Prostate gland (tissue), 2 donors: ENCODE data around the gene PLA2R1. TPM values are rescaled to one million over a fixed set of nuclear protein-coding genes. Genes with fewer than 3 reads are reported as not detected.
"Not testable (repeated sequence)": the region's sequence is repeated elsewhere in the genome, so short reads cannot be mapped to it uniquely, and the experiment has no call there.

ENCODE experiments used
- DNase-seq: peaks from one replicate; pipeline ENCODE4 v3.0.0-alpha.2; 2019; ENCODE audit warnings: low spot score
- H3K27ac ChIP-seq, 2 donors: fragments of 200-600 bp; sonication (generic); 2 replicates each; pipeline ENCODE4 v1.5.1; 2017 to 2019
- H3K27me3 ChIP-seq: fragments of 200-600 bp; sonication (generic); replicated peaks from 2 replicates; pipeline ENCODE4 v1.5.1; 2019; ENCODE audit not compliant: insufficient read depth
- H3K36me3 ChIP-seq, 2 donors: fragments of 200-600 bp; sonication (generic); 1 replicate in 1 of 2; 2 replicates in 1 of 2; pipeline versions ENCODE4 v1.5.1 to v1.8.1; 2017 to 2019
- H3K4me1 ChIP-seq: fragments of 200-600 bp; sonication (generic); replicated peaks from 2 replicates; pipeline ENCODE4 v1.5.1; 2019
- H3K4me3 ChIP-seq, 2 donors: fragments of 200-600 bp; sonication (generic); 2 replicates each; pipeline ENCODE4 v1.5.1; 2017 to 2019
- H3K9me3 ChIP-seq: fragments of 200-600 bp; sonication (generic); 2 replicates; pipeline ENCODE4 v1.5.1; 2017
- POLR2A ChIP-seq: fragments of 450-650 bp; IDR thresholded peaks from one replicate; pipeline ENCODE4 v1.6.1; 2016; ENCODE audit warnings: antibody characterized with exemption, mild to moderate bottlenecking
- POLR2AphosphoS5 ChIP-seq: sonication (generic); formaldehyde crosslinking; IDR thresholded peaks from one replicate; pipeline ENCODE4 v1.6.1; 2017; ENCODE audit warnings: antibody characterized with exemption
- WGBS: methylation state at CpG from one replicate; pipeline ENCODE4 v1.1.5; 2018; 5-methylcytosine and 5-hydroxymethylcytosine counted together
- intact Hi-C: fragments of 100-400 bp; cut with DNase I; formaldehyde crosslinking; loops from one replicate; pipeline ENCODE4 v1.14.2; 2022
- total RNA-seq, 2 donors: library from RNA; depleted of rRNA; stranded (reverse); fragments of >200 nt; gene quantifications; one replicate each; pipeline ENCODE4 v1.1.0, GENCODE V29; 2016
- TF ChIP-seq, protein P1 (sequence below), 4 experiments: fragments of 200-600 bp in 2 of 4; fragments of 450-650 bp in 2 of 4; sonication (generic) in 2 of 4; IDR thresholded peaks; 1 replicate in 3 of 4; 2 replicates in 1 of 4; pipeline ENCODE4 v1.5.1; 2016 to 2019; ENCODE audit warnings: antibody characterized with exemption in 4 of 4, mild to moderate bottlenecking in 2 of 4, moderate library complexity in 2 of 4

The PLA2R1 gene
- total RNA-seq, 2 donors from 2014 or later, result 8.1 to 10.5 TPM

DNA sequence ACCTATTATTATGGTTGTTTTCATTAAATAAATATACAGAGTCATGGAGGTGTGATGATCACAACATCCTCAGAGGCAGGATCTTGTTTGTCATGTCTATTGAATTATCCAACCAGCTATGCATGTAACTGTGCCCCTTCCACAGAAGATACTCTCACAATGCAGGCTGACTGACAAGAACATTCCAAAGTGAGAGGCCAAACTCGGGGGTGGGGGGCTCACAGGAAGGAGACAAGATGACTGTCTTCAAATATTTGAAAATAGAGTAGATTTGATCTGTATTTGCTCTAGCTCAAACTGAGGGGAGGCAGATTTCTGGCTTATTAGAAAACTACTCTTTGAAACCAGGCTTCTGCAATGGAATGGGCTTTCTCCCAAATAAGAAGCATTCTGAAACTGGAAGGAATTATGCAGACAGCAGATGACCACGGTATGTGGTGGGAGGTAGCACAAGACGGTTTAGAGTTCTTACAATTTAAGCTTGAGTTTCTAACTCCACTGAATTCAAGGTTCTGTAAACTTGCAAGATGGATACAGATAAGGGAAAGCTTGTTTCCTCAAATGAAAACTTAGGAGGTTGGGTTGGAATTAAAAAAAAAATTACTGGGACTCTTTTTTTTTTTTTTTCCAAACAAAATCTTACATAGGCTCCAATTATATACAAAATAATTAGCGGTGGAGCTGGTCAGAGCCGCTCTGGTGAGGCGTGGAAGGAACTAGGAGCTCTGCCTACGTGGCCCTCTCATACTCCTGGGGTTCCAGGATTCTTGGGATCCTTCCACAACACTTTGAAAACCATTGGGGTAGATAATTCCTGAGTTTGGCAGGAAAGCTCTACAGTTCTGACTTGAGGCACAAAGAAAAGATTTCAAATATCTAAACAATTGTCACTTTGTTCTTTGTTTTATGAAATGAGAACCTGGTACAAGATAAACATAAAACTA, 79.3 kb downstream of the PLA2R1 start:
- intact Hi-C loops, result no loop called here
- TF ChIP-seq POLR2AphosphoS5 (no peak), POLR2A (no peak)
- TF ChIP-seq, protein P1, sequence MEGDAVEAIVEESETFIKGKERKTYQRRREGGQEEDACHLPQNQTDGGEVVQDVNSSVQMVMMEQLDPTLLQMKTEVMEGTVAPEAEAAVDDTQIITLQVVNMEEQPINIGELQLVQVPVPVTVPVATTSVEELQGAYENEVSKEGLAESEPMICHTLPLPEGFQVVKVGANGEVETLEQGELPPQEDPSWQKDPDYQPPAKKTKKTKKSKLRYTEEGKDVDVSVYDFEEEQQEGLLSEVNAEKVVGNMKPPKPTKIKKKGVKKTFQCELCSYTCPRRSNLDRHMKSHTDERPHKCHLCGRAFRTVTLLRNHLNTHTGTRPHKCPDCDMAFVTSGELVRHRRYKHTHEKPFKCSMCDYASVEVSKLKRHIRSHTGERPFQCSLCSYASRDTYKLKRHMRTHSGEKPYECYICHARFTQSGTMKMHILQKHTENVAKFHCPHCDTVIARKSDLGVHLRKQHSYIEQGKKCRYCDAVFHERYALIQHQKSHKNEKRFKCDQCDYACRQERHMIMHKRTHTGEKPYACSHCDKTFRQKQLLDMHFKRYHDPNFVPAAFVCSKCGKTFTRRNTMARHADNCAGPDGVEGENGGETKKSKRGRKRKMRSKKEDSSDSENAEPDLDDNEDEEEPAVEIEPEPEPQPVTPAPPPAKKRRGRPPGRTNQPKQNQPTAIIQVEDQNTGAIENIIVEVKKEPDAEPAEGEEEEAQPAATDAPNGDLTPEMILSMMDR (IDR thresholded peaks at IDR 0.05), result no peak
- 60% methylated on average over 7 of the region's 7 CpGs for WGBS
- no peak overlapping the region for H3K4me3 ChIP-seq
- H3K27ac ChIP-seq, result no peak overlapping the region
- no peaks in the 10 kb centered on the region for H3K4me1 ChIP-seq
- no peaks in the 10 kb centered on the region for H3K27me3 ChIP-seq
- no peaks in the 10 kb centered on the region for H3K36me3 ChIP-seq
- no peak for DNase-seq
- H3K9me3 ChIP-seq, result no peaks in the 10 kb centered on the region

DNA sequence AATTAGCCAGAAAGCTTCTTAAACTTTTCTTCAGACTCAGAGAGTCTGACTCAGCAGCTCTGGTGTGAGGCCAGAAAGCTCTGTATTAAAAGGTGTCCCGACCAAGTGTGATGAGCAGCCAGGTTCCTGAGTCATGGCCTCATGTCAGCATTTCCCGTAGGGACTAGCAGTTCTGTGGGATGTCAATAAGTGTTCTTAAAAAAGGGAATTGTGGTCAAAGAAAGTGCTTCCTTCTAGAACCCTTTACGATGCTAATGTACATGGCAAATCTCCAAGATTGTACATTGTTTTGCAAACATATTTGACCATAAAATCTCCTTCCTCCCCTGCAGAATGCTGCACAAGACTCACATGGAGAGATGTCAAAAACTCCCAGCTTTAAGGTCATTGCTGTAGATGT, 80.1 kb downstream of the PLA2R1 start:
- no peaks in the 10 kb centered on the region for H3K9me3 ChIP-seq
- WGBS, result 7% methylated on average over 3 of the region's 3 CpGs
- intact Hi-C loops, result no loop called here
- TF ChIP-seq POLR2A, result no peak
- TF ChIP-seq POLR2AphosphoS5, result peak; percentile 12
- no peak overlapping the region for H3K27ac ChIP-seq
- no peak overlapping the region for H3K4me3 ChIP-seq
- DNase-seq, result peak; percentile 21
- H3K4me1 ChIP-seq, result no peaks in the 10 kb centered on the region
- no peaks in the 10 kb centered on the region for H3K27me3 ChIP-seq
- H3K36me3 ChIP-seq, result no peaks in the 10 kb centered on the region

DNA sequence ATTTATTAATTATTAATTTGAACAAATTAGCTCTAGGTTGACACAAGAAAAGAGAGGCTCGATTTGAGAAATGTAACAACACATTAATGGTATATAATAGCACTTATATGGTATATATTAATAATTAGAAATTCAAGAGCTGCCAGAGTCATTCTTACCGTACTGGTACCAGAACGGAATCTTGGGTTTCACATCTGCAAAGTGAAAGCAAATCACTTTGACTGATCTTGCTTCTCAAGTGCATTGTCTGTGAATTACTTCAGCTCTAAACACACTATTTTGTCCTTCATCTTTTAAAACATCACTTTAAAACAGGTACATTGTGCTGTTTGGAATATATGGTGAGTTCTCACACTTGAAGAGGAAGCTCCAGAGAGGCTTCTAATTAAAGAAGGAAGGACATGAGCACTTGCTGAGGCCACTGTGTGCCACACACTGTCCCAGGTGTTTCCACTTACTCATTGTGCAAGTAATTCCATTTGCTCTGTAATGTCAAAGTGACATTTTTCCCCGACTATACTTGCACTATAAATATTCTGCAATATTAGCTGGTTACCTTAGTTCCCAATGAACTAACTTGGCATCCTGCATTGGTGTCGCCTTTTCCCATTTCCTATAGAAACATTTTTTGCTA, 85.8 kb downstream of the PLA2R1 start:
- no peak overlapping the region for H3K27ac ChIP-seq
- WGBS, result 84% methylated on average over 5 of the region's 5 CpGs
- H3K36me3 ChIP-seq, result no peaks in the 10 kb centered on the region
- H3K27me3 ChIP-seq, result no peaks in the 10 kb centered on the region
- H3K4me1 ChIP-seq, result no peaks in the 10 kb centered on the region
- H3K9me3 ChIP-seq, result no peaks in the 10 kb centered on the region
- intact Hi-C loops, result no loop called here
- no peak overlapping the region for H3K4me3 ChIP-seq
- no peak for DNase-seq
- TF ChIP-seq, protein P1 (IDR thresholded peaks at IDR 0.05), result no peak
- TF ChIP-seq POLR2A, result no peak
- TF ChIP-seq POLR2AphosphoS5, result no peak

DNA sequence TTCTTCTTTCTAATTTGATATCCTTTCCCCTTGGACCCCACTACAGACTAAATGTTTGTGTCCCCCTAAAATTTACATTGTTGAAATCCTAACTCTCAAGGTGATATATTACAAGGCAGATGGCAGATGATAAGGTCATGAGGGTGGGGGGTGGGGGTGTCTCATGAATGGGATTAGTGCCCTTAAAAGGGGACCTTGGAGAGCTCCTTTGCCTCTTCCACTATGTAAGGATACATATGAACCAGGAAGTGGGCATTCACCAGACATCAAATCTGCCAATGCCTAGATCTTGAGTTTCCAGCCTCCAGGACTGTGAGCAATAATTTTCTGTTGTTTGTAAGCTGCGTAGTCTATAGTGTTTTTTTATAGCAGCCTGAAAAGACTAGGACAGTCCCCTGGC, 89.1 kb downstream of the PLA2R1 start:
- intact Hi-C loops, result no loop called here
- no peak overlapping the region for H3K4me3 ChIP-seq
- H3K27me3 ChIP-seq, result no peaks in the 10 kb centered on the region
- no peaks in the 10 kb centered on the region for H3K4me1 ChIP-seq
- H3K36me3 ChIP-seq, result no peaks in the 10 kb centered on the region
- H3K27ac ChIP-seq, result no peak overlapping the region
- 100% methylated on average over 1 of the region's 1 CpG for WGBS
- no peak for TF ChIP-seq POLR2AphosphoS5
- TF ChIP-seq POLR2A, result no peak
- TF ChIP-seq, protein P1 (IDR thresholded peaks at IDR 0.05), result no peak
- no peaks in the 10 kb centered on the region for H3K9me3 ChIP-seq
- DNase-seq, result no peak

DNA sequence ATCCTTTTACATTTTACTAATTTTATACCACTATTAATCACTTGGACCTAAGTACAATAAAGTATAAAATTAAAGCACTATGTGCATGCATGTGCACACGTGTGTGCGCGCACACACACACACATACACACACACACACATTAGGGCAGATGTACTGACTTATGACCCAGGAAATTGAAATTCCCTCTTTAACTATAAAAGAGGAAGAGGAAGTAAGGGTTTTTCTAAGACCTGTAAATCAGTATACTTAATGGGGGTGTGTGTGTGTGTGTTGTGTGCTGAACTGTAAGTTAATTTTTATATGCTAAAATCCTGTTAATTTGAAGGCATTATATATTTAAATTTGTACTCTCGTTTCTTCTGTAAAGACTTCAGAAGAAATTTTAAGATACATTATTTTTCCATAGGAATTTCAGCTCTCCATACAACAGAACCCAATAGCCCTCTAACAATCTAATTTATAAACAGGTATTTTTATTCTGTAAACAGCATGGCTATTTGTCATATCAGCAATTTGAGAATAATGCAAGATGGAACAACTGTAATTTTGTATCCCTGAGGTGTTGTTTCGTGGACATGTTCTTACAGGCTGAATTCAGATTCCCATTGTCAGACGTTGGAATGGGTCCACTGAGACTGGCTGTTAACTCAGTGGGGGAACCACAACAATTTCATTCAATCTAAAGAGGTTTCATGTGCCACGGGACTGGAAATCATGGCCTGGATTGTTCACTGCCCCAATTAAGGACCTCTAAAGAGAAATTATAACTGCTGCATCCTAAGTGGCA, 90.9 kb downstream of the PLA2R1 start:
- Histone ChIP-seq H3K4me1 (no peaks in the 10 kb centered on the region), H3K4me3 (no peak overlapping the region), H3K36me3 (no peaks in the 10 kb centered on the region), H3K9me3 (no peaks in the 10 kb centered on the region), H3K27me3 (no peaks in the 10 kb centered on the region), H3K27ac (no peak overlapping the region)
- TF ChIP-seq POLR2A (no peak), POLR2AphosphoS5 (no peak)
- TF ChIP-seq, protein P1 (IDR thresholded peaks at IDR 0.05), result no peak
- intact Hi-C loops, result no loop called here
- WGBS, result 70% methylated on average over 7 of the region's 7 CpGs
- no peak for DNase-seq

DNA sequence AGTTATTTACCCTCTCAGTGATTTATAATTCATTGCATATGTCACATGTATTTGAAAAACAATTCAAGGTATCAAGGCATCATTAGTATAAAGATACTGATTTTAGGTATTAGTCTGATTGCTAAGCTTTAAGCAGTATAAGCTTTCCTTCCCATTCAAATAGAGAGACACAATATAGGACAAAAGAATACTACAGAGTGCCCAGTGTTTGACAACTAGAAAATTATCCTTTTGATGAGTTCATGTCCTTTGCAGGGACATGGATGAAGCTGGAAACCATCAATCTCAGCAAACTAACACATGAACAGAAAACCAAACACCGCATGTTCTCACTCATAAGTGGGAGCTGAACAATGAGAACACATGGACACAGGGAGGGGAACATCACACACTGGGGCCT, 91.9 kb downstream of the PLA2R1 start:
- 95% methylated on average over 1 of the region's 1 CpG for WGBS

More for the DNA sequence above, 91.9 kb downstream of the PLA2R1 start:
- H3K36me3 ChIP-seq, H3K27me3 ChIP-seq, DNase-seq, H3K4me1 ChIP-seq, intact Hi-C loops, H3K27ac ChIP-seq, H3K9me3 ChIP-seq, H3K4me3 ChIP-seq: not testable (repeated sequence)
